Thyroid gland (tissue), 4 donors: ENCODE data around the gene CDC16.

ENCODE experiments used
- CTCF ChIP-seq, 6 experiments: fragments of 200-600 bp in 3 of 6; fragments of 450-650 bp in 3 of 6; sonication (generic) in 3 of 6; IDR thresholded peaks; one replicate each; pipeline ENCODE4 v1.5.1; 2016 to 2019; ENCODE audit warnings: antibody characterized with exemption in 6 of 6, mild to moderate bottlenecking in 2 of 6, inconsistent platforms in 1 of 6, moderate library complexity in 1 of 6
- POLR2A ChIP-seq, 2 donors: fragments of 450-650 bp; IDR thresholded peaks; one replicate each; pipeline ENCODE4 v1.6.1; 2017; ENCODE audit warnings: antibody characterized with exemption in 2 of 2, mild to moderate bottlenecking in 2 of 2, moderate library complexity in 1 of 2

GRCh38 chr13:114219392-114219791 lies 15.3 kb upstream of the CDC16 start:
- TF ChIP-seq CTCF (IDR thresholded peaks at IDR 0.05) (no peak), POLR2A (IDR thresholded peaks at IDR 0.05) (no peak)
